HepG2 (cell line): ENCODE results near the gene MTHFD2. TPM values are rescaled to one million over a fixed set of nuclear protein-coding genes. Genes with fewer than 3 reads are reported as not detected.

ENCODE experiments used
- CC2D1A ChIP-seq: sonication (generic); formaldehyde crosslinking; IDR thresholded peaks from 2 replicates; pipeline ENCODE4 v1.8.1; 2023; ENCODE audit warnings: mild to moderate bottlenecking, missing genetic modification reagents
- CENPX ChIP-seq: sonication (generic); formaldehyde crosslinking; IDR thresholded peaks from 2 replicates; pipeline ENCODE4 v1.9.0; 2021; ENCODE audit warnings: mild to moderate bottlenecking, missing genetic modification reagents, moderate library complexity
- ETS1 ChIP-seq: sonication (generic); formaldehyde crosslinking; IDR thresholded peaks from 2 replicates; pipeline ENCODE4 v1.4.0; 2020; ENCODE audit warnings: missing genetic modification reagents
- FOXO4 ChIP-seq: sonication (generic); formaldehyde crosslinking; conservative IDR thresholded peaks from 2 replicates; pipeline ENCODE4 v1.8.1; 2023; ENCODE audit warnings: missing genetic modification reagents
- GFI1 ChIP-seq: sonication (generic); formaldehyde crosslinking; IDR thresholded peaks from 2 replicates; pipeline ENCODE4 v1.5.0; 2020; ENCODE audit warnings: missing genetic modification reagents, mild to moderate bottlenecking, borderline replicate concordance
- HMGXB4 ChIP-seq, 2 experiments: sonication (generic) in 1 of 2; formaldehyde crosslinking in 1 of 2; IDR thresholded peaks; 2 replicates each; pipeline versions ENCODE4 v1.4.0 to v1.6.1; 2018 to 2020; ENCODE audit warnings: missing genetic modification reagents in 2 of 2, borderline replicate concordance in 1 of 2, low read depth in 1 of 2, mild to moderate bottlenecking in 1 of 2, missing biosample characterization in 1 of 2
- HNRNPL ChIP-seq: fragments of 200-400 bp; formaldehyde crosslinking; IDR thresholded peaks from 2 replicates; pipeline ENCODE4 v1.6.1; 2017; ENCODE audit warnings: mild to moderate bottlenecking, low read depth, low read length
- LCORL ChIP-seq, 2 experiments: fragments of 450-650 bp in 1 of 2; sonication (generic) in 1 of 2; formaldehyde crosslinking in 1 of 2; IDR thresholded peaks; 2 replicates each; pipeline versions ENCODE4 v1.5.0 to v1.6.1; 2017 to 2020; ENCODE audit warnings: antibody characterized with exemption in 1 of 2, missing genetic modification reagents in 1 of 2
- RFX1 ChIP-seq: fragments of 450-650 bp; IDR thresholded peaks from 2 replicates; pipeline ENCODE4 v1.6.1; 2017
- RFX5 ChIP-seq: IDR thresholded peaks from 2 replicates; pipeline ENCODE4 v1.6.1; 2011; ENCODE audit warnings: low read depth, low read length, improper control_type of control experiment
- SRY ChIP-seq: sonication (generic); formaldehyde crosslinking; IDR thresholded peaks from 2 replicates; pipeline ENCODE4 v1.8.0; 2022; ENCODE audit warnings: mild to moderate bottlenecking, missing genetic modification reagents
- U2AF2 ChIP-seq: fragments of 200-400 bp; formaldehyde crosslinking; IDR thresholded peaks from 2 replicates; pipeline ENCODE4 v1.6.1; 2017; ENCODE audit warnings: low read depth, mild to moderate bottlenecking, low read length
- YEATS4 ChIP-seq: sonication (generic); formaldehyde crosslinking; IDR thresholded peaks from 2 replicates; pipeline ENCODE4 v1.4.0; 2020; ENCODE audit warnings: missing genetic modification reagents, borderline replicate concordance
- ZBTB7B ChIP-seq: sonication (generic); formaldehyde crosslinking; IDR thresholded peaks from 2 replicates; pipeline ENCODE4 v1.4.0; 2020; ENCODE audit warnings: missing genetic modification reagents
- ZFP36L1 ChIP-seq: sonication (generic); formaldehyde crosslinking; IDR thresholded peaks from 2 replicates; pipeline ENCODE4 v1.8.0; 2022; ENCODE audit warnings: mild to moderate bottlenecking, missing genetic modification reagents, moderate library complexity
- ZNF224 ChIP-seq: sonication (generic); formaldehyde crosslinking; IDR thresholded peaks from 2 replicates; pipeline ENCODE4 v1.5.0; 2020; ENCODE audit warnings: mild to moderate bottlenecking, missing genetic modification reagents
- ZNF317 ChIP-seq: sonication (generic); formaldehyde crosslinking; IDR thresholded peaks from 2 replicates; pipeline ENCODE4 v1.5.0; 2020; ENCODE audit warnings: mild to moderate bottlenecking, missing genetic modification reagents
- ZNF501 ChIP-seq: sonication (generic); formaldehyde crosslinking; IDR thresholded peaks from 2 replicates; pipeline ENCODE4 v1.5.1; 2020; ENCODE audit warnings: mild to moderate bottlenecking, moderate library complexity, missing genetic modification reagents
- ZNF564 ChIP-seq: sonication (generic); formaldehyde crosslinking; IDR thresholded peaks from 2 replicates; pipeline ENCODE4 v1.8.1; 2023; ENCODE audit warnings: mild to moderate bottlenecking, missing genetic modification reagents
- ZNF746 ChIP-seq: sonication (generic); formaldehyde crosslinking; IDR thresholded peaks from 2 replicates; pipeline ENCODE4 v1.8.0; 2022; ENCODE audit warnings: mild to moderate bottlenecking, missing genetic modification reagents
- ZNF879 ChIP-seq: sonication (generic); formaldehyde crosslinking; IDR thresholded peaks from 2 replicates; pipeline ENCODE4 v1.8.1; 2023; ENCODE audit warnings: missing genetic modification reagents
- polyA plus RNA-seq, 8 experiments: library from polyadenylated mRNA; depleted of rRNA in 3 of 8; stranded (reverse) in 7 of 8; unstranded in 1 of 8; fragments of >200 nt; fragmentation: Illumina TruSeq in 4 of 8; extraction: Trizol in 4 of 8; gene quantifications; 2 replicates each; pipeline versions ENCODE4 v1.2.1 to v1.2.3, GENCODE V29; 2011 to 2016; ENCODE audit warnings: low read depth in 4 of 8, missing spikeins in 1 of 8, mixed read lengths in 1 of 8; ENCODE audit not compliant: insufficient read depth in 1 of 8
- total RNA-seq, 5 experiments: library from RNA; depleted of rRNA; stranded (reverse); fragments of >200 nt; fragmentation: Illumina TruSeq; extraction: Trizol; gene quantifications; 2 replicates each; pipeline ENCODE4 v1.2.3, GENCODE V29; 2016; ENCODE audit warnings: low read depth in 1 of 5
- TF ChIP-seq, protein P1 (sequence below): sonication (generic); formaldehyde crosslinking; IDR thresholded peaks from 2 replicates; pipeline ENCODE4 v1.5.0; 2020; ENCODE audit warnings: missing genetic modification reagents
- TF ChIP-seq, protein P2 (sequence below): sonication (generic); formaldehyde crosslinking; IDR thresholded peaks from 2 replicates; pipeline ENCODE4 v1.5.0; 2020; ENCODE audit warnings: mild to moderate bottlenecking, missing genetic modification reagents

Gene MTHFD2
- total and polyA plus RNA-seq, 2 of the 13 experiments (the other 11 are each of a cell fraction or from before 2014, with no cell fraction given) = 188 to 269 TPM

GRCh38 chr2:74199275-74199701 is 873 bp downstream of the MTHFD2 start (continued):
- TF ChIP-seq ZNF224 (no peak), SRY (CRISPR knock-in tag) (no peak), CC2D1A (CRISPR knock-in tag) (no peak), ZNF746 (CRISPR knock-in tag) (no peak), ZFP36L1 (CRISPR knock-in tag) (no peak), FOXO4 (CRISPR knock-in tag) (no peak), ZNF564 (no peak), GFI1 (CRISPR knock-in tag) (no peak), ZNF317 (CRISPR knock-in tag) (no peak), ETS1 (CRISPR knock-in tag) (no peak), YEATS4 (CRISPR knock-in tag) (no peak), CENPX (CRISPR knock-in tag) (no peak), LCORL (IDR thresholded peaks at IDR 0.05) (no peak), LCORL (CRISPR knock-in tag; IDR thresholded peaks at IDR 0.05) (no peak), ZBTB7B (CRISPR knock-in tag) (no peak; the same call in 1 of the 2 replicates), RFX1 (no peak), HNRNPL (0 out of 2 replicates have a peak, but pooled peaks have one; percentile 27), HMGXB4 (CRISPR knock-in tag; IDR thresholded peaks at IDR 0.05; ENCODE audit: borderline replicate concordance in 1 of 2, low read depth in 1 of 2) (no peak; a peak in 1 of 4 replicates), ZNF501 (CRISPR knock-in tag) (no peak), RFX5 (no peak), ZNF879 (CRISPR knock-in tag) (no peak), U2AF2 (no peak)
- TF ChIP-seq, protein P1, sequence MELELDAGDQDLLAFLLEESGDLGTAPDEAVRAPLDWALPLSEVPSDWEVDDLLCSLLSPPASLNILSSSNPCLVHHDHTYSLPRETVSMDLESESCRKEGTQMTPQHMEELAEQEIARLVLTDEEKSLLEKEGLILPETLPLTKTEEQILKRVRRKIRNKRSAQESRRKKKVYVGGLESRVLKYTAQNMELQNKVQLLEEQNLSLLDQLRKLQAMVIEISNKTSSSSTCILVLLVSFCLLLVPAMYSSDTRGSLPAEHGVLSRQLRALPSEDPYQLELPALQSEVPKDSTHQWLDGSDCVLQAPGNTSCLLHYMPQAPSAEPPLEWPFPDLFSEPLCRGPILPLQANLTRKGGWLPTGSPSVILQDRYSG (CRISPR knock-in tag) = no peak
- TF ChIP-seq, protein P2, sequence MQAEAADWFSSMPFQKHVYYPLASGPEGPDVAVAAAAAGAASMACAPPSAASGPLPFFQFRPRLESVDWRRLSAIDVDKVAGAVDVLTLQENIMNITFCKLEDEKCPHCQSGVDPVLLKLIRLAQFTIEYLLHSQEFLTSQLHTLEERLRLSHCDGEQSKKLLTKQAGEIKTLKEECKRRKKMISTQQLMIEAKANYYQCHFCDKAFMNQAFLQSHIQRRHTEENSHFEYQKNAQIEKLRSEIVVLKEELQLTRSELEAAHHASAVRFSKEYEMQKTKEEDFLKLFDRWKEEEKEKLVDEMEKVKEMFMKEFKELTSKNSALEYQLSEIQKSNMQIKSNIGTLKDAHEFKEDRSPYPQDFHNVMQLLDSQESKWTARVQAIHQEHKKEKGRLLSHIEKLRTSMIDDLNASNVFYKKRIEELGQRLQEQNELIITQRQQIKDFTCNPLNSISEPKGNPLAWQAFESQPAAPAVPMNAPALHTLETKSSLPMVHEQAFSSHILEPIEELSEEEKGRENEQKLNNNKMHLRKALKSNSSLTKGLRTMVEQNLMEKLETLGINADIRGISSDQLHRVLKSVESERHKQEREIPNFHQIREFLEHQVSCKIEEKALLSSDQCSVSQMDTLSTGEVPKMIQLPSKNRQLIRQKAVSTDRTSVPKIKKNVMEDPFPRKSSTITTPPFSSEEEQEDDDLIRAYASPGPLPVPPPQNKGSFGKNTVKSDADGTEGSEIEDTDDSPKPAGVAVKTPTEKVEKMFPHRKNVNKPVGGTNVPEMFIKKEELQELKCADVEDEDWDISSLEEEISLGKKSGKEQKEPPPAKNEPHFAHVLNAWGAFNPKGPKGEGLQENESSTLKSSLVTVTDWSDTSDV (CRISPR knock-in tag) = no peak
- TF ChIP-seq, all 625 proteins: peak for 27
